ENCODE results near the gene BLACAT1.

- TF ChIP-seq CTCF (IDR thresholded peaks at IDR 0.05) (no peak), POLR2AphosphoS5 (IDR thresholded peaks at IDR 0.05) (no peak), EP300 (IDR thresholded peaks at IDR 0.05; ENCODE audit: low read depth) (no peak), POLR2A (IDR thresholded peaks at IDR 0.05) (no peak)
Observed at GRCh38 chr1:205416322-205416721, 39.5 kb downstream of the BLACAT1 start.

All from transverse colon (tissue), 4 donors.